ENCODE results near the gene CACNA1C. TPM values are rescaled to one million over a fixed set of nuclear protein-coding genes. Genes with fewer than 3 reads are reported as not detected.

CACNA1C gene
- total RNA-seq, 4 donors from 2014 or later: 1.5 to 13.5 (median 2.1) TPM

DNA sequence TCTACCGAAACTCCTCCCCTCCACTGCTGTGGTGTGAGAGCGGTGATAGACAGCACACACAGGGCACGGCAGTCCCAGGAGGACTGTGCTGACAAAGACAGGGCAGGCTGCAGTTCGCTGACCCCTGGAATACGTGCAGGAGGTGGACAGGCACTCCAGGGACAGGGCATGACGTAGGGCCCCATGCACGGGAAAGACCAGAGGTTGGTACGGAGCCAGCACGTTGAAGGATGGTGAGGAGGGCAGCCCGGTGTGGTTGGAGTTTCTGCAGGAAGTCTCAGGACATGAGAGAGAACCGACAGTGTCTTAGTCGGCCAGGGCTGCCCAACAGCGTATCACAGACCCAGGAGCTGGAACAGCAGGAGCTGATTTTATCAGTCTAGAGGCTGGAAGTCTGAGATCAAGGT, 487.8 kb downstream of the CACNA1C start:
- WGBS, 2 donors: 56 to 59% methylated on average over 12 to 13 of the region's 13 CpGs
- Histone ChIP-seq H3K36me3 (no peaks in the 10 kb centered on the region), H3K27me3 (no peaks in the 10 kb centered on the region), H3K4me3 (no peak overlapping the region), H3K27ac (peak overlapping the region in 1 of 4 donors; percentile 59), H3K4me1 (peaks cover 0 to 7% (median 0%) of the 10 kb centered on the region in 3 donors), H3K9me3 (no peaks in the 10 kb centered on the region)
- intact Hi-C loops (cut with DNase I): no loop called here
- no peak for DNase-seq
- TF ChIP-seq, protein P1, sequence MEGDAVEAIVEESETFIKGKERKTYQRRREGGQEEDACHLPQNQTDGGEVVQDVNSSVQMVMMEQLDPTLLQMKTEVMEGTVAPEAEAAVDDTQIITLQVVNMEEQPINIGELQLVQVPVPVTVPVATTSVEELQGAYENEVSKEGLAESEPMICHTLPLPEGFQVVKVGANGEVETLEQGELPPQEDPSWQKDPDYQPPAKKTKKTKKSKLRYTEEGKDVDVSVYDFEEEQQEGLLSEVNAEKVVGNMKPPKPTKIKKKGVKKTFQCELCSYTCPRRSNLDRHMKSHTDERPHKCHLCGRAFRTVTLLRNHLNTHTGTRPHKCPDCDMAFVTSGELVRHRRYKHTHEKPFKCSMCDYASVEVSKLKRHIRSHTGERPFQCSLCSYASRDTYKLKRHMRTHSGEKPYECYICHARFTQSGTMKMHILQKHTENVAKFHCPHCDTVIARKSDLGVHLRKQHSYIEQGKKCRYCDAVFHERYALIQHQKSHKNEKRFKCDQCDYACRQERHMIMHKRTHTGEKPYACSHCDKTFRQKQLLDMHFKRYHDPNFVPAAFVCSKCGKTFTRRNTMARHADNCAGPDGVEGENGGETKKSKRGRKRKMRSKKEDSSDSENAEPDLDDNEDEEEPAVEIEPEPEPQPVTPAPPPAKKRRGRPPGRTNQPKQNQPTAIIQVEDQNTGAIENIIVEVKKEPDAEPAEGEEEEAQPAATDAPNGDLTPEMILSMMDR (IDR thresholded peaks at IDR 0.05): no peak
- TF ChIP-seq POLR2A (IDR thresholded peaks at IDR 0.05): no peak

DNA sequence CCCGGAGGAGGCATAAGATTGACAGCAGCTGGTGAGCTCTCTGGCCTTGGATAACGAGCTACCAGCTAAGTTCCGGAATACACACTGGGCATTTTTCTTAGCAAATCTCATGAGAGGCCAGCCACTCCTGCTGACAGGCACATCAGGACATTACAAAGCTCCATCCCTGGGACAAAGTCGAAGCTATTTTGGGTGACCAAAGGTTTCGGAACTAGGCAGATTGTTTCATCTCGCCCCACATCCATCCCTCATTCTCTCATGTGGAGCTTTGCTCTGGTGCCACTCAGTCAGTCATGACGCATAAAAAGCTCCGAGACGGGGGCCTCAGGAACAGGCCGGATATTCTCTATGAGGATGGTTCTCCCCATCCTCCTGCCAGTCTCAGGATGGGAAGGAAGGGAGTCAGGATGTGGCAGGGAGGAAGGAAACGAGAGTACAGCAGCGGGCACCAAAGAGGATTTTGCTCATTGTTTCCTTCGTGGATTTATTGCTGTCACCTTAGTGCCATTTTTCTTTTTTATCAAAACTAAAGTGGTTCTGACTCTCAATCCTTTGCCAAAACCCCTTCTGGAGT, 488.9 kb downstream of the CACNA1C start:
- Histone ChIP-seq H3K9me3 (no peaks in the 10 kb centered on the region), H3K27me3 (no peaks in the 10 kb centered on the region), H3K27ac (peak overlapping the region in 1 of 4 donors; percentile 59), H3K4me1 (peaks cover 0 to 7% (median 0%) of the 10 kb centered on the region in 3 donors), H3K4me3 (no peak overlapping the region), H3K36me3 (no peaks in the 10 kb centered on the region)
- 79 to 84% methylated on average over 7 to 11 of the region's 13 CpGs for WGBS, 2 donors
- TF ChIP-seq POLR2A (IDR thresholded peaks at IDR 0.05): no peak
- TF ChIP-seq, protein P1 (IDR thresholded peaks at IDR 0.05): no peak
- intact Hi-C loops (cut with DNase I): no loop called here
- no peak for DNase-seq

DNA sequence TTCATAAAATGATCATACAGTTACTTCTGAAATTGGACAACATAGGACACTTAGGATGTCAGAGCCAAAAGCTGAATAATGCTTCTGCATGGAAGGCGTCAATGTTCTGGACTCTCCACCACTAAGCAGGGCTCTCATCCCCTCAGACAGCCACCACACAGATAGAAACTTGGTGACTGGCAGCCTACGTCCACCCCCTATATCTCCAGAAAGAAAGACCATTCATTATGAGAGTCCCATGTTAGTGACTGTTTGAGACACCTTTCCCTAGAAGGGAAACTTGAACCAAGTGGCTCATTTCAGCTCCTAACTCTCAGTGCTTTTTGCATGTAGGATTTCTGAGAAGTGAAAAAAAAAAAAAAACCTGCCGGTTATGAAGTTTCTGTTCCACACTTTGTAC, 491.0 kb downstream of the CACNA1C start:
- no peaks in the 10 kb centered on the region for H3K36me3 ChIP-seq
- WGBS, 2 donors: 56 to 69% methylated on average over 3 of the region's 3 CpGs
- H3K27ac ChIP-seq: no peak overlapping the region
- DNase-seq: no peak
- no peaks in the 10 kb centered on the region for H3K9me3 ChIP-seq
- intact Hi-C loops (cut with DNase I): no loop called here
- H3K4me3 ChIP-seq: no peak overlapping the region
- TF ChIP-seq POLR2A (IDR thresholded peaks at IDR 0.05): no peak
- TF ChIP-seq, protein P1 (IDR thresholded peaks at IDR 0.05): no peak
- H3K27me3 ChIP-seq: no peaks in the 10 kb centered on the region
- H3K4me1 ChIP-seq: no peaks in the 10 kb centered on the region

DNA sequence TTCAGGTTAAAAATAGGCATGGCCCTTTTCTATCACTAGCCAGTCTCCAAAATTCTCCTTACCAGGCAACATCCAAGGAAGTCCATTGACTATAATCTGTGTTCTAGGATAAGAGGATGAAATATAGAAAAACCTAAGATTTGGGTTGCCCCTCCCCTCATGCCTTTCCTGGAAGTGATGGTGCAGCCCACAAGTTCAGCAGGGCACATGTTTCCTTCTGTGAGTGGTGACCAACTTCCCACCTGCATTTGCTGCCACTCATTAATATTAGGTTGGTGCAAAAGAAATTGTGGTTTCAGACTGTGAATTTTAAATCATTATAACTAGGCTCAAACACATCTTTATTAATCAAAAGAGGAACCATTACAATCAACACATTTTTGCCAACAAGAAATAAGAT, 491.4 kb downstream of the CACNA1C start:
- Histone ChIP-seq H3K4me1 (no peaks in the 10 kb centered on the region), H3K27ac (no peak overlapping the region), H3K27me3 (no peaks in the 10 kb centered on the region), H3K36me3 (no peaks in the 10 kb centered on the region), H3K9me3 (no peaks in the 10 kb centered on the region), H3K4me3 (no peak overlapping the region)
- TF ChIP-seq, protein P1 (IDR thresholded peaks at IDR 0.05): no peak
- TF ChIP-seq POLR2A (IDR thresholded peaks at IDR 0.05): no peak
- no peak for DNase-seq
- intact Hi-C loops (cut with DNase I): no loop called here

DNA sequence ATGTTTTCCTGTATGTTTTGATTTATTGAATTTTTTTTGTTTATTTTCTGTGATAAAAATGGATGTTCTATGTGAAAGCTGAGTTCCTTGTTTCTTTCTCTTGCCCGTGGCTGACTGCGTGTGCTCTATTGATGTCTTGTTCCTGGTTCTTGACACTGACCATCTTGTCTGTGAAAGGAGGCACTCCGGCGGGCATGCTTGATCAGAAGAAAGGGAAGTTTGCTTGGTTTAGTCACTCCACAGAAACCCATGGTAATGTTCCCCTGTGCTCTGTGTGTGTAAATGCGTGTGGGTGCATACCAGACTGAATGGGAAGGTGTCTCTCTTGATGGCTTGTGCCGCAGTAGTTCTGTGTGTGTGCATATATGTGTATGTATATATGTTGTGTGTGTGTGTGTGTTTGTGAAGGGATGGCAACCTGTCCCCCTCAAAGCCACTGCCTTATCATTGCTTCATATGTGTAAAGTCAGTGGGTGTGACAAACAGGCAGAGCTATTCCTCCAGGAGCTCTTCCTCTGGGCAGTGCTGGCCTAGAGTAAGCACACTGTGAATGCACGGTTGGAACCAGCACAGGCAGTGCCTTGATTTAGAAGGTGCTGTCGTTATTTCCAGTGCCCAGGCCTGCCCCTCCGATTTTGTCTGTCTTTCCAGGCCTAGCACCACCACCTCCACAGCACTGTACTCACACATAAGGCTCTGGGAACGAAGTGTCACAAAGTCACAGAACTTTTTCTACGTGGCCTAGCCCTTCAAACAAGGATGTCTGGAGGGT, 494.7 kb downstream of the CACNA1C start:
- Histone ChIP-seq H3K9me3 (no peaks in the 10 kb centered on the region), H3K4me3 (no peak overlapping the region), H3K36me3 (no peaks in the 10 kb centered on the region), H3K27me3 (no peaks in the 10 kb centered on the region), H3K4me1 (no peaks in the 10 kb centered on the region), H3K27ac (no peak overlapping the region)
- intact Hi-C loops (cut with DNase I): no loop called here
- 66 to 86% methylated on average over 7 to 8 of the region's 11 CpGs for WGBS, 2 donors
- no peak for DNase-seq
- TF ChIP-seq, protein P1 (IDR thresholded peaks at IDR 0.05): no peak
- TF ChIP-seq POLR2A (IDR thresholded peaks at IDR 0.05): no peak

Measured in esophagus squamous epithelium (tissue), 5 donors.